Fibroblast of peridontal ligament (primary cell): Measurements from ENCODE around the gene HOXA7.

Experiments
- DNase-seq: peaks from one replicate; pipeline ENCODE4 v3.0.0-alpha.2; 2010; ENCODE audit errors: extremely low read depth

HOXA7 gene

DNA sequence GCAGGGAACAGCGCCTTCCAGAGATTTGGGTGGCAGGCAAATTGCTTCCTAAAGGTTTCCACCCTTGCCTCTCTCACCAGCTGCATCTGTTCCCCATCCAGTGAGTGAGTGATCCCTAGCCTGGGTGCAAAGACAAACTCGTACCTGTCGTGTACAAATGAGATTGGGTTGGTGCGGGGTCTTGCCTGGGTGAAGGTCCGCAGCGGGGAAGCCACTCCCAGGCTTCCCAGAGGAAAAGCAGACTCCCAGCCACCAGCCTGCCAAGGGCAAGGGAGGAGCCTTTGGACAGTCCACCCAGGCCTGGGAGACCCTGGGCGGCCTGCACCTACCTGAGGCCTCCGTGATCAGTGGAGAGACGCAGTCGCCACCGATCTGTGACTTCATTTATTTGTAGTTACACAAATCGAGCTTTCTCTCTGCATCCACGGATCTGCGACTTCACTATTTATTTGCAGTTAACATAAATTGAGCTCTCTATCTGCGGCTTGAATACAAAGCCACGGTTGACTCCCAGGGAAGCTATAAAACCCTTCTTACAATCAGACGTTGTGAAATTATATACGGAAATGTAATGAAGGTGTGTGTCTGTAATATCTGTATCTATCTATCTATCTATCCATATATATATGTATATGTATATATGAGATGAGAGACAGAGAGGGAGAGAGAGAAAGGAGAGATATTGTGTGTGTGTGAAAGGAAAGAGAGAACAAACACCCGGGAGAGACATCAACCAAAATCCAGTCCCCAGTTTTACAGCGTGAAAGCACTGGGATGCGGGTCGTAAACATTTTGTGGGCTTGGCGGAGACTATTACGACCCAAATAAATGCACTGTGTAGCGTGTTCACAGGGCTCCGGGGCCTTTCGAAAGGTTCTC, 3.0 kb upstream of the HOXA7 start:
- no peak for DNase-seq

DNA sequence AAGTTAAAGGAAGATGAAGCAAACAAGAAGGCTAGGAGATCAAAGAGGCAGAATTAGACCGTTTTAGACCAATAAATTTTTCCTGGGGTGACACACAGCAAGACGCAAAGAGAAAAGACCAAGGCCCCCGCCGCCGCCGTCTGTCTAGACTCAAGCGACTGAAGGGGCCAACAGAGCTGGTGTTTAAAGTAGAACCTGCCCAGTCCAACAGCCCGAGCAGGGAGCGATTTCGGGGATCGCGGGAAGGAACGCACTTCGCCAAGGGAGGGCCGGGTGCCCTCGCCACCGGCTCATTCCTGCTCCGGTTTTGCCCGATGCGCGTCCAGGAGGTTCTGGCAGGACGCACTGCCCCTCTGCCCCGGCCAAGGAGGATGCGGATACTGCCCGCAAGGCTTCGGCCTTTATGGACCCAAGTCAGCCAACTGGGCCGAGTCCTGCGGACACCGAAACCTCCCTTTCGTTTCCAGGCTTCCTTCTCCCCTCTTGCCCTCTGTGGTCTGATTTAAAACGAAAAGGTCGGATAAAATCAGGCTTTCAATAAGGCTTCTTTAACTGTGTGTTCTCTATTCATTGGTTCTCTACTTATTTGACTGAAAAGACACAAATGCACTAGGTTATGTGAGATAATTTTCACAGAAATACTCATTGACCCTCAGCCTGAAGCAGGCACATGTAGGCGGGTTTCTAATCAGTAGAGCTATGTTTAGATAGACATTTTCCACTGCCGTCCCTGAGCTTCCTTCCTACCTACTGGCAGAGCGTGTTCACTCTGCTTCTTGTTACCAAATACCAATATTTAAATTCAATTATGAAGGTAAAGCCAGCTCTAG, 2.2 kb upstream of the HOXA7 start:
- DNase-seq = no peak

DNA sequence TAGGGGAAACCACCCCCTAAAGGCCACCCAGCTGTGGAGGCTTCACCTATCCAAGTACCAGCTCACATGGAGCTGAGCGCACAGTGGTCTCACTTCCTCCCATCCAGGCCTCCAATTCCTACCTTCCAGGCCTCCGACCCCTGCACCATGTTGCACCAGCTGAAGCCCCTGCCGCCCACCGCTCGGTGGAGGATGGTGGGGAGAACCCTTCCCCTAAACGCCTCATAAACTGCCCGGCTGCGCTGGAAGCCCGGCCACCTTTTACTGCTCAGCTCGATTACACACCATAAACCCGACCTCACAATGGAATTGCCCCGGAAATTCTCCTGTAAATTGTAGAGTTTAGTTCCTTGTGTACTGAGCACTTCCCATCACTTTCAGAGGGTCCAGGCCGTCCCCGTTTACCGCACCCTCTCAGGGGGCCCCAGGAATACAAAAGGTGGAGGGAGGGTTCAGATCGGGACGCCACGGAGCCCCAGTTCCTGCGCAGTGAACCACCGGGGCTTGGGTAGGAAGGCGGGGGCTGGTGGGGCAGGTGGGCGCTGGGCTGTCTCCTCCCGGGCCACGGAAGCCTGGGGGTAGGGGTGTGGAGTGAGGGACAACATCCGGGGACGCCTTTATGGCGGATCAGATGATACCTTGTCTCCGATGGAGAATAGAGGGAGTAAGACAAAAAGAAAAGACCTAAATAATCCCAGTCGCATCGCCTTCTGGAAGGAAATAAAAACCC, 1.4 kb upstream of the HOXA7 start:
- DNase-seq = no peak

DNA sequence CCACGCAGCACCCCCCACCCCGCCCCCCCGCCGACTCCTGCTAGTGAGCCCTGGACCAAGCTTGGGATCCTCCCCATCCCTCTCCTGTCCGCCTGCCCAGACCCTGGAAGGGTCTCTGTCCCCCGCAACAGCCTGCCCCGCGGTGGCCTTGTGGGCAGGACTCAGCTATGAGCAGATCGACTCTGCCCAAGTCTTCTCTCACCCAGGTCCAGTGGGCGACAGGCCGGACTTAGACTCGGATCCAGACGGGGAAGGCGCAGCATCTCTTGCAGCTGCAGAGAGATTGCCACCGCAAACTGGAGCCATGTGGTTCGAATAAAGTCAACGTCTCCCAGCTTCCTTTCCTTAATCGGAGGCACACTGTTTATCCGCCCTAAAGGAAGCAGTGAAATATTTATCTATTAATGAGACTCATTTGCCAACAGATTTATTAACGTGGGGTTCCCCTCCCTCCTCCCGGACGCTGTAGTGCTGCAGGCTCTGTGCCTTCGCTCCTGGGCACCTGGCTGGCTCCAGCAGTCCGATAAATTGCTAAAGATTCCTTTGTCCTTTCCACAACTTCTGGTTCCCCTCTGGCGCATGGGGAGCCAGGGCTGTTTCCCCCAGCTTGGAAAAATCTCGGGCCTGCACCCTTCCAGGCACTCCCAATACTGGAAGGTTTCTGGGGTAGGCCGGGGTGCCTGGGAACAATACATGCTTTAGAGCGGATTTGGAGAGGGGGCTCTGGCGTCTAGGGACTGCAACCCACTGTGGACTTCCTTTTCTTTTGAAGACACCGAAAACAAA, 634 bp upstream of the HOXA7 start:
- no peak for DNase-seq

DNA sequence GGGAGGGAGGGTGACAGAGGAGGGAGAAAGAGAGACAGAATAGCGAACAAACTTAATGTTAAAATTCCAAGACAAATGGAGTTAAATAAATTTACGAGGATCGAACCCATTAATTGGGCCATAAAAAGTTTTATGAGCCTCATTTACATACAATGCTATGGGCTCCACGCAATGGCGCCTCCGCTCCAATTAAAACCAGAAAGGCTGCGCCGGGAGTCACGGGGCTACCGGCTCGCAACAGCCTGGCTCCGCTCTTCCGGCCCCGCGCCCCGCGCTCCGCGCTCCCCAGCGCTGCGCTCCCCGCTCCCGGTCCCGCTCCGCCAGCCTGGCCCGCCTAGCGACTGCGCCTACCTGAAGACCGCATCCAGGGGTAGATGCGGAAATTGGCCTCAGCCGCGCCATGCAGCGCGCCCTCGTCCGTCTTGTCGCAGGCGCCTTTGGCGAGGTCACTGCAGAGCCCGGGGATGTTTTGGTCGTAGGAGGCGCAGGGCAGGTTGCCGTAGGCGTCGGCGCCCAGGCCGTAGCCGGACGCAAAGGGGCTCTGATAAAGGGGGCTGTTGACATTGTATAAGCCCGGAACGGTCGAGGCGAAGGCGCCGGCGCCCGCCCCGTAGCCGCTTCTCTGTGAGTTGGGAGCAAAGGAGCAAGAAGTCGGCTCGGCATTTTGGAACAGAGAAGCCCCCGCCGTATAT, 513 bp downstream of the HOXA7 start:
- no peak for DNase-seq

DNA sequence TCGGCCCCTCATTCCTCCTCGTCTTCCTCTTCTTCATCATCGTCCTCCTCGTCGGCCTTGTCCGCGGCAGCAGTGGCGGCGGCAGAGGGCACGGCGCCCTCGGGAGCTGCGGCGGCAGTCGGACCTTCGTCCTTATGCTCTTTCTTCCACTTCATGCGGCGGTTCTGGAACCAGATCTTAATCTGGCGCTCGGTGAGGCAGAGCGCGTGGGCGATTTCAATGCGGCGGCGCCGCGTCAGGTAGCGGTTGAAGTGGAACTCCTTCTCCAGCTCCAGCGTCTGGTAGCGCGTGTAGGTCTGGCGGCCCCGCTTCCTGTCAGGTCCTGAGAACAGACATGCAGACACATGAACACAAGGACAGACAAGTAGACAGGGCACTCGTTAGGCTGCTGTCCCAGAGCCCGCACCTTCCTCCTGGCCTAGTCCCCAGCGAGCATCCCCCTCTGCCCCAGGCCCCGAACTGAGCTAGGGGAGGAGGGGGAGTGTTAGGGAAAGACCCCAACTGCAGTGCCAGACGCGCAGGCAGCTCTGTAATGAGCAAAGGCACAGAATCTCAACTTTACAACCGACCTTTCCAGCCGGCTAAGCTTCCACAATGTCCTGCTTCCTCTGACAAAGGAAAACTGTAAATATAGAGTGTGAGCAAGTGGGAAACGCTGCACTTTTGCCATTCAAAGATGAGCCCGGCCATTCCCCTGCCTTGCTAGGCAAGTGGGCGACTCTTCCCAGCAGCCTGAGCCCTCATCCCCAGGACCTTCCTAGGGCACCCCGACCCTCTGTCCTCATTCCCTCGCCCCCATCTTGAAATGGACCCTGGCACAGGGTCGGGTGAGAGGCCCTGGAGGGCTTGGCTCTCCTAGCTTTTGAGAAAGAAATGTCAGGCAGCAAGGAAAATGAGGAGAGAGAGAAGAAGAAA, 1.3 kb downstream of the HOXA7 start:
- DNase-seq = no peak

DNA sequence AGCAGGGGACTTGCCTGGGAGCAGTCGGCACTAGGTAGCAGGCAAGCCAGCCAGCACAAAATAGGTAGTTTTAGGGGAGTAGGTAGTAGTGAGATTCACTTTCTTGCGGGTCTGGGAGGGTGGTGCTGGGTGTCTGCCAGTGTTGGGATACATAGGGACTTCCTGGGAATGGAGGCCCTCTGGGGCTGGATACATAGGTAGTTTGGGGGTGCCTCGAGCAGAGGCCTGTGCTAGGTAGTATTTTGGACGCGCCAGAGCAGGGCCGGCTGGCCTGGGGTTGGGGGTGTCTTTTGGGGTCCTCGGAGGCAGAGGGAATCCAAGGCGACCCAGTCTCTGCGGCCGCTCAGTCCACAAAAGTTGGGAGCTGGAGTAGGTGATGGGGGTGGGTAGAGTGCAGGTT, 2.1 kb downstream of the HOXA7 start:
- no peak for DNase-seq

DNA sequence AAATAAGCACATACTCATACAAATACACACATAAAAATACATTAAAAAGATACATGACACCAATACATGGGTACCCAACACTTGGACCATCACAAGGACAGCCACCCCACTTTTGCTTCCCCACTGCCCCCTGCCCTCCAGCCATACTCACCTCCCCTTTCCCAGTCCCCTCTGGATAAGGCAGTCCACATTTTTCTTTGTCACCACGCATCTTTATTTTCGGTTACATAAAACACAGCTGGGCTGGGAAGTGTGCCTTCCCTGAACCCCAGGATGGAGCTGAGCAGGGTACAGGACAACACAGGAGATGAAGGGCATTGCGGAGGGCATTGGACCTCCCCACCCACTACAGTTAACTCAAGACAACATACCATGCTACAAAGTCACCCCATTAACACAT, 2.9 kb downstream of the HOXA7 start:
- DNase-seq = no peak

DNA sequence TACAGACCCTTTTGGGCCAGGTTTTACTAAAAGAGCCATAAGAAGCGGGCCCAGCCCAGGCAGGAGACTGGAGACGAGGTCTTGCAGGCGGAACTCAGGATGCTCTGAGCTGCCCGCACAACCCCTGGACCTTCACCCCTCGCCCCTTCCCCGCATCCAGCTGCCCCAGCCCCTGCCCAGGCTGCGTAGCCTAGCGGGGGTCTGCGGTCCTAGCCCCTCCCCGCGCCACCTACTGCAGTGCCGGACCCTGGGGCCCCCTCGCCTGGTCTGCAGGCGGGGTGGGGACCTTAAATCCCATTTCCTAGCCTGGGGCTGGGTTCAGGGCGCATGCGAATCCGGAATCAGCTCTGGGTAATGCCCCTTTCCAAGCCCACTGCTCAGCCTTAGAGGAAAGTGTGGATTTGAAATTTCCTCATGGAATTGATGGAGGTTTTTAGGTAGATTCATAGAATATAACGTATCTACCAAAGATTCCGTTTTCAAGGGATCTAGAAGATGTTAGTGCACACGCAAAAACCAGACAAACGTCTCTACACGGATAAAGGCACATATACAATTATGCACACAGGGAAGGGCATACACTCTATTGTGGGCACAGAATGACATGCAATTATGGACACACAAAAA, 3.5 kb downstream of the HOXA7 start:
- DNase-seq = no peak

DNA sequence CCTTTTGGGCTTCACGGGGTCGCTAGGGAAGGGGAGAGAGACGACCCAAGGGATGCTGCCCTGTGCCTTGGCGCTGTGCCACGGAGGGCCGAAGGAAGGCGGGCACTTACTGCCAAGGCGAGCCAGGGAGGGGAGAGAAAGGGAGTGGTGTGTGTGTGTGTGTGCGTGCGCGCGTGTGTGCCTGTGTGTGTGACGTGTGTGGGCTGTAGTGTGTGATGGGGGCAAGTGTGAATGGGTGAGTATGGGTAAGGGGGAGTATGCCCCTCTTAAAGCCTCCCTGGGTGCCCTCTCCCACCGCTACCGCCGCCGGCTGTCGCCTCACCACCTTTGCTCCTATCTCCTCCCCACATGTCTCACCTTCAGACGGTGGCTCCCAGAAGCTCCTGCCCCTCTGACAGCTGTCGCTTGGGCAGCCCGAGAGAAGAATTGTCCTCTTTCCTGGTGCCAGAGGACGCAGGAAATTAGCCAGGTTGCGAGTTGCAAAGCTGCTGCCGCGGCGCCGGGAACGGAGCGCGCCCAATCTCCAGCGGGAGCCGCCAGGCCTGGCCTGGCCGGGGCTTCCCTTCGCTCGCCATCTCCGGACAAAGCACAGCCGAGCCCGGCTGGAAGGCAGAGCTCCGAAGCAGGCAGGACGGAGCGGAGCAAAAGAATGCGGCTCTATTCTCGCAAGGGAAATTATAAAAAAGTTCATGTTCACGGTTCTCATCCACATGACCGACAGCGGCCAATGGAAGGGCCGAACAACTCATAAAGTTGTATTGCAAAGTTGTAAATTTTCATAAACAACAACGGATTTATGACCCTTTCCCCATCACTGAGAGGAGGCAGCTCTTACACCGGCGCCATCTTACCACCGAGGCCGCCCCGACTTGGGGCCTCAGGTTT, 4.3 kb downstream of the HOXA7 start, which contains the start of gene HOXA3:
HOXA3 (minus strand) TSS at position 653 of the 885 bp plus-strand sequence. CDS start 41,943 bp downstream, outside the sequence.
- no peak for DNase-seq

DNA sequence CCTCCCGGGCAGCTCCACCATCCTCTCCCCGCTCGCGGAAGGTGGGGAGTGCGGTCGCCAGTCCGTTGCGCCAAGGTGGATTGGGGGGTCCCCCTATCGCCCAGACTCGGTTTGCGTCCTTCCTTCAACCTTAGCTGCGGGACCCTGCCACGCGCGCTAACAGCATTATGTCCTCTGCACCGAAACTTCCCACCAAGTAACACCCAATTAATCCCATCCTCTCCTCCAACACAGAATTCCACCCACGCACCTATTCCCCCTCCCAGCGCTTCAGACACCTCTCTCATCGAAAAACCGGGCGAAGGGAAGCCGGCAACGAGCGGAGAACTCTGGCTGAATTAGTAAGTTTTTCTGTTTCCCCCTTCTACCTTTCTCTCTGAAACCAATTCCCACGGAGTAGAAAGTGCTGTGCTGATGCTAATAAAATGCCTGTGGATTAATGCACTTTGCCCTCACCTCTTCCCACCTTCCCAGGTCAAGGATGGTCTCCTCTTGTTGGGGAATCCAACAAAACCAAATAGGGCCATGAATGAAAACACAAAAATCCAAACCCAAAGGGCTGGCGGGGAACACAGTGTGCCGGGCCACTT, 5.0 kb downstream of the HOXA7 start:
- DNase-seq = no peak

DNA sequence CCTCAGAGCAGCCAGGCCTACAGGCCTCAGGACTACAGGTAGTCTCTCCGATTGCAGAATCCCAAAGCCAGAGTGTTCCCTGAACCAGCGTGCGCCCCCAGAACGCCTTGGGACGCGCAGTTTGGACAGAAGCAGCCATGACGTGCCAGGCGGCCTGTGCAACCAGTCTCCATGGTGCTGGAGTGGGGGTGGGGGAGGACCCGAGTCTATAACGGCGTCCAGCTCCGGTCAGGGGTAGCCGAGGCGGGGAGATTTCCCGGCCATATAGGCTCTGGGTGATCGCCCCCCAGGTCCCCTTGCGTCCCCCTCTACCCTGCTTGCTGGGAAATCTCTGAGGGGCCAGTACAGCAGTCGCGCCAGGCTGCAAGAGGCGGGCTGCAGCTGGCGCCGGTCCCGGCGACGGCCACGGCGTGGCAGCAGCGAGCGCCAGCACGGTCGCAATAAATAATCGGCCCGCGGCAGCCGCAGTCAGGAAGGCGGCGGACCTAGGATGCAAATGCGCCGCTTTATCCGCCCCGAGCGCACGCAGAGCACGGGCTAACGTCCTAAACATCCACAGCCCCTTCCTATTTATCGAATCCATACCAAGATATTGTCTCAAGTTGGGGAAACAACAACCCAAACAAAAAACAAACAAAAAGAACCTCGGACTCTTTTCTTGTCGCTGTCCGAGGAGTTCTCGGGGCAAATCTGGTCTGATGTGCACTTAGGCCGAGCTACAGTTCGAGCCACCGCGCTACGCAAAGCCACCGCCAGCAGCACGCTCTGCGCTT, 5.7 kb downstream of the HOXA7 start:
- peak; percentile 24 for DNase-seq

DNA sequence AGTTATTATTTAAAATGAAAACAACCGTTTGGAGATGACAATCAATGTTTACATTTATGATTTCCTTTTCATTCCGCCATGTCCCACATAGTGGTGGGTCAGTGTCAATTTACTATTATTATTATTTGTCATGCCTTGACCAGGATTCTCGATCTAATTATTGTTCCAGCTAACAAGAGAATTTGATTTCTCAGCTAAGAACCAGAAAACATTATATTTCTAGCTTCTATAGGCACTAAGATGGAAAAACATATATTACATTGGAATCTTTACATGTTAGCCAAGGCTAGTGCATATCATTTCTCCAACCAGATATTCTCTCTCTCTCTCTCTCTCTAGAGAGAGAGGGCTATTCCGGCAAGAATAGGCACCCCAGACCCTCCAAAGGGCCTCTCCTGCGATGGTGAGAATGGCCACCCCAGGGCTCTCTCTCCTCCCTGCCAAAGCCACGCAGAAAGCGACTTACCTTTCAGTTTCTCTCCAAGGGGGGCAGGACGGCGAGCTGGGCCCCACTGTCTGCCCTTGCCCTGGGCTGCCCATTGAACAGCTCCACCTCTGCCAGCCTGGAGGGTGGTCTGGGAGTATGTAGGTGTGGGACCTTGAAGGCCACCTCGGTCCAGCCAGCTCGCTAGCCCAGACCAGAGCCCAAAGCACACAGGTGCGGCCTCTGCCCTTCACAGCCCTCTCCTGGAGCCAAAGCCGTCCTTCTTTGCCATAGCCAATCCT, 6.5 kb downstream of the HOXA7 start:
- DNase-seq = no peak

DNA sequence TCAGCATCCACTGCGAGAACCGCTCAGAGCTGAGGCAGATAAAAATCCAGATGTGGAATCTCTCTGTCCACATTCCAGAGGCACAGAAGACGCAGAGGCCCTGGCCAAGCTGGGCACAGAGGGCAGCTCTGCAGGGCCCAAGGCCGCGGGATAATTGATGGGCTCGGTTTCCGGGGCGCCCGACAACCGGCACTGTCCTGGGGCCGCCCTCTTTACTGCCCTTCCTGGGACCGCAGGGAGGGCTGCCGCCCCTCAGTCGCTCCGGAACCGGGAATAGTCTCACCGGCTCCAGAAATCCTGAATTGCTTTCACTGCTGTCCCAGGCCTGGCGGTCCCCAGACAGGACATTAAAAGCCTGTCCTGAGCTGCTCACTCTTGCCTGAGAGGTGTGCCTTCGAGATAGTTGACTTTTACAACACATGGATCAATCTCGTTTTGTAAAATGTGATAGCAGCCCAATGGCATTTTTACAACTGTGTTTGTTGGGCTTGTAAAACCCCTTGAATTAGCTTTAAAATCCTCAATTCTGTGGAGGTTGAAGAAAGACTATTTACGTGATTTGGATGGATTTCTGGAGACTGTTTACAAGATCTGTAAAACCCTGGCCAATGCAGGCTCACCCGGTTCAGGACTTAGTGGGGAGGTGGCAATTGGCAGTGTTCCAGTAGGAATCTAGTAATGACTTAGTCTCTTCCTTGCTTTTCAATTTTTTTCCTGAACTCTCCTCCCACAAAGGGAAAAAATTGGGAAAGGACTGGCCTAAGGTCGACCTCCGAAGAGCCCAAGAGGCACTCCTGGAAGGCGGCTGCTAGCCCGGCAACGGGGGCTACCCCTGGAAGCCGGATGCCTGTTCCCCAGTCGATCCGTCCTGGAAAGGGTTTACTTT, 7.5 kb downstream of the HOXA7 start:
- no peak for DNase-seq

DNA sequence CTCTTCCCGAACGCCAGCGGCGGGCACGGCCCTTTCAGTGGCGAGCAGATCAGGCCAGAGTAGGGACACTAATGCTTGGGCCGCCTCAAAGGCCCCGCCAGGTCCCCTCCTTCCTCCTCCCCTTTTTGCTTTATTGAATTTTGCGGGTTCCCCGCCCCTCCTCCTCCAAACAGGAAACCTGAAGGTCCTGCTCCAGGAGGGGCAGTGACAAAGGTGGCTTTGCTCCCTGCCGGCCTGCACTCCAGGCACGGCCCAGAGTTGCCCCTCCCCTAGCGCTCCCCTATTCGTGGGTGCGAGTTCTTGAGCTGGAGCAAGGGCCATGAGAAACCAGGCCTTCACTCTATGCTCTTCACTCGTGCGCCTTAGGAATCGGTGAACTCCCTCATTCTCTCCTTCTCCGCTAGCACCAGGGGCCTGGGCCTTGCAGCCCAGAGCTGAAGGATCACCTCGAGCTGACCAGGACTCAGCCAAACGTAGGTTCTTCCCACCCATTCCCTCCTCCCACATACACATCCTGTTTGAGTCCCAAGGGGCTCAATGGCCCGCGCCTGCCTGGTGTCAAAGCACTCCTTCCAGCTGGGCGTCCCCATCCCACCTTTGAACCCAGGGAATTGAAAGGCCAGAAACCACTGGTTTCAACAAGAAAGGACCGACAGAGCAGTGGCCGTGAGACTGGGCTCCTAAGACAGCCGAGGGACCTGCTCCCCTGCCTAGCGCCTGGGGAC, 8.3 kb downstream of the HOXA7 start:
- DNase-seq = no peak
